Activated naive CD8-positive, alpha-beta T cell (primary cell): Measurements from ENCODE around the gene ARHGAP30.

Source experiments
- H3K27ac Mint-ChIP-seq: one replicate; pipeline ENCODE4 v1.8.0; 2021; ENCODE audit warnings: mixed read lengths
- H3K27me3 Mint-ChIP-seq: one replicate; pipeline ENCODE4 v1.8.0; 2021; ENCODE audit warnings: mixed read lengths
- H3K36me3 Mint-ChIP-seq: one replicate; pipeline ENCODE4 v1.8.0; 2021; ENCODE audit warnings: mixed read lengths
- H3K4me1 Mint-ChIP-seq: one replicate; pipeline ENCODE4 v1.8.0; 2021; ENCODE audit warnings: low read depth, mixed read lengths
- H3K4me3 Mint-ChIP-seq: one replicate; pipeline ENCODE4 v1.8.0; 2021; ENCODE audit warnings: mild to moderate bottlenecking, mixed read lengths
- H3K9me3 Mint-ChIP-seq: one replicate; pipeline ENCODE4 v1.8.0; 2021; ENCODE audit warnings: low read depth, mixed read lengths

ARHGAP30 gene

GRCh38 chr1:161001525-161001924, 68.2 kb downstream of the ARHGAP30 start:
- Mint-ChIP-seq H3K4me1 (peaks cover 7% of the 10 kb centered on the region), H3K27me3 (no peaks in the 10 kb centered on the region), H3K4me3 (no peak overlapping the region), H3K9me3 (no peaks in the 10 kb centered on the region), H3K36me3 (no peaks in the 10 kb centered on the region), H3K27ac (no peak overlapping the region)

- Mint-ChIP-seq H3K27me3 (no peaks in the 10 kb centered on the region), H3K4me1 (peaks cover 7% of the 10 kb centered on the region), H3K27ac (no peak overlapping the region), H3K4me3 (no peak overlapping the region), H3K9me3 (no peaks in the 10 kb centered on the region), H3K36me3 (no peaks in the 10 kb centered on the region)
Observed at GRCh38 chr1:161000736-161001480, 68.8 kb downstream of the ARHGAP30 start.

- no peaks in the 10 kb centered on the region for H3K36me3 Mint-ChIP-seq
- peaks cover 9% of the 10 kb centered on the region for H3K4me1 Mint-ChIP-seq
- H3K27ac Mint-ChIP-seq, result no peak overlapping the region
- no peaks in the 10 kb centered on the region for H3K9me3 Mint-ChIP-seq
- H3K27me3 Mint-ChIP-seq, result no peaks in the 10 kb centered on the region
- H3K4me3 Mint-ChIP-seq, result no peak overlapping the region
Observed at GRCh38 chr1:160999376-160999775, 70.3 kb downstream of the ARHGAP30 start.

GRCh38 chr1:160997323-160998038, 72.2 kb downstream of the ARHGAP30 start:
- Mint-ChIP-seq H3K27me3 (no peaks in the 10 kb centered on the region), H3K9me3 (no peaks in the 10 kb centered on the region), H3K27ac (peak overlapping the region; percentile 75), H3K4me1 (peaks cover 9% of the 10 kb centered on the region), H3K36me3 (no peaks in the 10 kb centered on the region), H3K4me3 (no peak overlapping the region)
